SU-DHL-6 (cell line): ENCODE measurements around the gene LONRF2.

ENCODE experiments used
- CTCF ChIP-seq: fragments of 200-600 bp; sonication (generic); IDR thresholded peaks from one replicate; pipeline ENCODE4 v1.5.1; 2017; ENCODE audit warnings: antibody characterized with exemption, mild to moderate bottlenecking, low read length, moderate library complexity; ENCODE audit not compliant: insufficient read depth, poor library complexity, severe bottlenecking
- EZH2phosphoT487 ChIP-seq: fragments of 200-600 bp; sonication (generic), shearing (Covaris generic); conservative IDR thresholded peaks from 2 replicates; pipeline ENCODE4 v1.6.1; 2018; ENCODE audit warnings: mild to moderate bottlenecking, antibody characterized with exemption, low read length, moderate library complexity, mixed read lengths

GRCh38 chr2:100276716-100277115 is 45.6 kb downstream of the LONRF2 start:
- TF ChIP-seq CTCF: no peak
- no peak for TF ChIP-seq EZH2phosphoT487
